Hindlimb muscle (tissue), 1 donor: ENCODE measurements around the gene PPT2. TPM values are rescaled to one million over a fixed set of nuclear protein-coding genes. Genes with fewer than 3 reads are reported as not detected.
A peak's percentile ranks its signal among the peaks of the same experiment; 100 is the strongest.

ENCODE experiments used
- DNase-seq: peaks from one replicate; pipeline ENCODE4 v3.0.0-alpha.2; 2013
- polyA plus RNA-seq: library from polyadenylated mRNA; unstranded; fragments of 120-200 nt; gene quantifications from one replicate; pipeline ENCODE4 v1.2.1, GENCODE V29; 2013; ENCODE audit not compliant: insufficient read length

PPT2 gene
- polyA plus RNA-seq, 1 donor = 42.8 TPM

- DNase-seq = no peak
Observed at GRCh38 chr6:32151863-32152768, 1.8 kb upstream of the PPT2 start, which contains the start of gene PRRT1. Gene PRRT1 (minus strand): TSS chr6:32151939. CDS start chr6:32151827, 112 bp downstream.

DNA sequence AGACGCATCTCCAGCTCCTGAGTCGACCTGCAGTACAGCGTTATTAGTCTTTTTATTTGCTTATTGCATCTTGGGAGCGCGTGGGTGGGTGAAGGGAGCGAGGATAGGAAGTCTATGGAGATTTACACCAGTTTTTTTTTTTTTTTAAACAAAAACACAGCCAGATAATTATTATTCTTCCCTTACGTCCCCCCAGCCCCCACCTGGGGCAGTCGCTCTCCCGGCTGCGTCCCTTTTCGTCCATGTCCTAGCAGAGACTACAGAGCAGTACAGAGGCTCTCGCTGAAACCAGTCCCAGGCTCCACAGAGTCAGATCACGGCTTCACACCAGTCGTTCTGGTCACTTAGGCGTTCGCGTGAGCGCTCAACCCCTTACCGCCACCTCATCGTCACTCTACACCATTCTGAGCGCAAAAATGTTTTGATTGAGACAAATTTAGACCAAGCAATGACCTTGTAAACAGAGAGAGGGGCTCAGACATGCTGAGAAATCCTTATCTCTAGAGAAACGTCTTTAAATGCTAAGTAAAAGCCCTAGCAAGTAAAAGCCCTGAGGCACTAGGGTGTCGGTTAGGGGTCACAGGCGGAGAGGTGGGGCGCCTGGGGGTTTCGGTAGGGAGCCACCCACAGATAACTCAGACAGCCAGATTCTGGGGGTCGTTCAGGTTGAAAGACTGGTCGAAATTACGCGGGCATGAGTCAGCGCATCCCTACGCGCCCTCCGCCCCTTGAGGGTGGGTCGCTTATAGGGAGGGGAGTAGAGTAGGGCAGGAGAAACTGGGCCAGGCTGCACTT, 975 bp upstream of the PPT2 start:
- DNase-seq = no peak

DNA sequence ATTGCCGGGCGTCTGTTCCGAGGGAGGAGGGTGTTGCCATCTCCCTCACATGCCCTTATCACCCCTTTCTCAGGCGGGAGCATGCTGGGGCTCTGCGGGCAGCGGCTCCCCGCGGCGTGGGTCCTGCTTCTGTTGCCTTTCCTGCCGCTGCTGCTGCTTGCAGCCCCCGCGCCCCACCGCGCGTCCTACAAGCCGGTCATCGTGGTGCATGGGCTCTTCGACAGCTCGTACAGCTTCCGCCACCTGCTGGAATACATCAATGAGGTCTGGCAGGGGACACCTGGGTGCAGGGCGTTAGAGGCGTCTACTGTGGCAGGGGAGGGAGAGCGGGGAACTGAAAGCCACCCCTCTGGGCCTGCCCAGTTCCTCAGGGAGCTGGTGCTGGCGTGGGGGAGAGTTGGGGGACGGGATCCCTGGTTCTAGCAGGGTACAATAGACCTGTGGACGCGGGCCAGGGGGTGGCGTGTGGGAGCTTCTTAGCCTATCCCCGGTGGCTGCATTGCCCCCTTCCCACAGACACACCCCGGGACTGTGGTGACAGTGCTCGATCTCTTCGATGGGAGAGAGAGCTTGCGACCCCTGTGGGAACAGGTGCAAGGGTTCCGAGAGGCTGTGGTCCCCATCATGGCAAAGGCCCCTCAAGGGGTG, 697 bp downstream of the PPT2 start:
- peak; percentile 76 for DNase-seq

GRCh38 chr6:32156891-32157290, 3.0 kb downstream of the PPT2 start:
- no peak for DNase-seq

- no peak for DNase-seq
Observed at GRCh38 chr6:32158052-32158451, 4.1 kb downstream of the PPT2 start.

GRCh38 chr6:32163559-32164258, 9.8 kb downstream of the PPT2 start:
- DNase-seq = no peak

DNA sequence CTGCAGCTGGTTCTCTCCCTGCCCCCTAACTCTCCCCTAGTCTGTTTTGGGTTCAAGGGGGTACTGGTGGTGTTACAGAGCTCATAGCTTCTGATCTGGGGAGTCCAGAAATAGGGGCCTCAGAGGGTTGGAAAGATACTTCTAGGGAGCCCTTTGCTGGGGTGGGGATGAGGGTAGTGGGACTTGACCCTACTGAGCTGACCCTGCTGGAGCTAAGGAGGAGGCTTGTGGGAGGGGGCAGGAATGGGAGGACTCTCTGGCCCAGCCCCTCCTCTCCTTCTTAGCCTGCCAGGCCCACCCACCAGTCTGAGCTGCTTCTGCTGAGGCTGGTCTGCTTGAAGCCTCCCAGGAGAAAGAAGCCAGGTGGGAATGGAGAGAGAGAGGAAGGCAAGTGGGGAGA, 10.4 kb downstream of the PPT2 start, which contains the start of gene EGFL8:
EGFL8 (plus strand) TSS at position 301 of the 400 bp plus-strand sequence. CDS start 1,571 bp downstream, outside the sequence.
- DNase-seq = no peak

DNA sequence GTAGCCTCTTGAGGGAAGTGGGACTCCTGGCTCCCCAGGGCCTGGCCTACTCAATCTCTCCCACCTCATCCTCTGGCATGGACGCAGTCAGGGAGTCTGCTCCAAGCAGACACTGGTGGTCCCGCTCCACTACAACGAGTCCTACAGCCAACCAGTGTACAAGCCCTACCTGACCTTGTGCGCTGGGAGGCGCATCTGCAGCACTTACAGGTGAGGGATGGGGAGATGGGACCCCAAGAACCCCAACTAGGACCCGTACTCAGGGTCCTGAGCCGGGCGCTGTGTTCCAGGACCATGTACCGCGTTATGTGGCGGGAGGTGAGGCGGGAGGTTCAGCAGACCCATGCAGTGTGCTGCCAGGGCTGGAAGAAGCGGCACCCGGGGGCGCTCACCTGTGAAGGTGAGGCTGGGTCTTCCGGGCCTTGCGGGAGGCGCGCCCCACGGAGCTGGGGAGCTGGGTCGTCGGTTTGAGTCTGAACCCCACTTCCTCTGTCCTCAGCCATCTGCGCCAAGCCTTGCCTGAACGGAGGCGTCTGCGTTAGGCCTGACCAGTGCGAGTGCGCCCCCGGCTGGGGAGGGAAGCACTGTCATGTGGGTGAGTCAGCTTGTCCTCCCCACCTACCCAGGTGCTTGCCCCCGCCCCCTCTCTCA, 12.6 kb downstream of the PPT2 start:
- no peak for DNase-seq

DNA sequence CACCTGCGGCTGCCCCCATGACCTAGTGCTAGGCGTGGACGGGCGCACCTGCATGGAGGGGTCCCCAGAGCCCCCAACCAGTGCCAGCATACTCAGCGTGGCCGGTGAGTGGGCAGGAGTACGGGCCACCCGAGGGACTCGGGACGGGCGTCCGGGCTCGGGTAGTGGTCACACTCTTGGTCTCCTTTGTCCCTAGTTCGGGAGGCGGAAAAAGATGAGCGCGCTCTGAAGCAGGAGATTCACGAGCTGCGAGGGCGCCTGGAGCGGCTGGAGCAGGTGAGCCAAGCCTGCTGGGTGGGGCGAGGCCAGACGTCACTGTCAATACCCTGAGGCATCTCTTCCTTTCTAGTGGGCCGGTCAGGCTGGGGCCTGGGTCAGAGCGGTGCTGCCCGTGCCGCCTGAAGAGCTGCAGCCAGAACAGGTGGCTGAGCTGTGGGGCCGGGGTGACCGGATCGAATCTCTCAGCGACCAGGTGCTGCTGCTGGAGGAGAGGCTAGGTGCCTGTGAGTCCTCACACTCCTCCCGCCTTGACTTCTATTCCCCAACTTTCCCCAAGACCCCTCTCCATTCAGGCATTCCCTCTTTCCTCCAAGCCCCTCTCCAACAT, 13.3 kb downstream of the PPT2 start:
- no peak for DNase-seq

GRCh38 chr6:32167761-32168262, 13.9 kb downstream of the PPT2 start:
- no peak for DNase-seq

GRCh38 chr6:32168350-32168749, 14.4 kb downstream of the PPT2 start:
- no peak for DNase-seq

DNA sequence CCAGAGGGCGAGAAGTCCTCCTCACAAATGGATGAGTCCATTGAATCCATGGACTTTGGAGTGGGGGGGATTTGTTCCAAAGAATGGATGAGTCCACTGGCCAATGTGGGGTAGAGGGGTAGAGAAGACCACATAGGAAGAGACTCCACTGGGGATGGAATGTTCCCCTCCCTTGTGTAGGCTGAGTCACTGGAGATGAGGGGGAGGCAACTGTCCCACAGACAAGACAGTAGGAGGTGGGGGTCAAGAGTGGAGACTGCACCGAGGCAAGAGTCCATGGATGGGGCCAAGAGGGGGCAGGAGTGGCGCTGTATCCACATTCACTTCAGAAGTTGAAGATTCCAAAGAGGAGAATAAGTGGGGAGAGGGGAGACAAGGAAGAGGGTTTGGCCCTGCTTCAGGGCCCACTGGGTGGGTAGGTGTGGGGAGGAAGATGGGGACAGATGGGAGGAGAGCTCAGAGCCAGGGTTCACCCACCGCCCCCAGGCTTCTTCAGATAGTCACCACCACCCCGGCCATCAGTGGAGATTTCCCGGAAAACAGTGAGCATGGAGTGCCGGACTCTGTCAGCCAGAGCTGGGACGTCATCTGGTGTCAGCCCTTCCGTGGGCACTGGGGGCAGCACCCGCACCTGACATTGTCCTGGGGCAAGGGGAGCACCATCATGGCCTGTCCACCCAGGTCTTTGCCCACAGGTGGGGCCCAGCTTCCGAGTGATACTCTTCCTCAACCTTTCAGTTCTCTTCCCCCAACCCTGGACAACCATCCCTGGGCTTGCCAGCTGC, 15.1 kb downstream of the PPT2 start:
- DNase-seq = no peak

GRCh38 chr6:32170294-32170693, 16.4 kb downstream of the PPT2 start:
- DNase-seq = no peak

- no peak for DNase-seq
Observed at GRCh38 chr6:32171234-32171633, 17.3 kb downstream of the PPT2 start.

DNA sequence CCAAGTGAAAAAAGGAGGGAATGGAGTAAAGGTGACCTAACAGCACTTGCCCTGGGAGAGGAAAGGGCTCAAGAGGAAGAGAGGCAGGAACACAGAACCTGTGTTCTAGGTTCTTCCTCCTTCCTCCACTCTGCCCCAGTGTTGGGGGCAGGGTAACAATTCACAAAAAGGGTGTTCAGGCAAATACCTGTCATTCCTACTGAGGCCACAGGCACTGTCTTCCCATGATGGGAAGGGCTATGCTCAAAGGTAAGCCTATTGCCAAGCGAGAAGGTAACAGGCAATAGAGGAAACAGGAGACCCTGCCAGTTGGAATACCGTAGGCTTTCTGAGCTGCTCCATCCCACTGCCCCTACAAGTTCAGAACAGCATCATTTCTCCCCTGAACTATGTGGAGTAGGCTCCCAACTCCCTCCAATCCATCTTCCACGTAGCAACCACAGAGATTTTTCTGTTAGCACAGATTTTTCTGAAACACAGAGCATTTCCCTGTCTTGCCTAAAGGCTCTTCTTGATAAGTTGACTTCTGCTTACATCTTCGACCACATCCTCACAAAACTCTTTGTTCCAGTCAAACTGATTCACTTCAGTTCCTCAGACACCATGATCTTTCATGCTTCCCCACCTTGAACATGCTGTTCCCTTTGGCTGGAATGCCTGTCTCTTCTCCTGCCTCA, 19.2 kb downstream of the PPT2 start:
- no peak for DNase-seq

GRCh38 chr6:32174416-32174815, 20.5 kb downstream of the PPT2 start:
- DNase-seq = no peak

DNA sequence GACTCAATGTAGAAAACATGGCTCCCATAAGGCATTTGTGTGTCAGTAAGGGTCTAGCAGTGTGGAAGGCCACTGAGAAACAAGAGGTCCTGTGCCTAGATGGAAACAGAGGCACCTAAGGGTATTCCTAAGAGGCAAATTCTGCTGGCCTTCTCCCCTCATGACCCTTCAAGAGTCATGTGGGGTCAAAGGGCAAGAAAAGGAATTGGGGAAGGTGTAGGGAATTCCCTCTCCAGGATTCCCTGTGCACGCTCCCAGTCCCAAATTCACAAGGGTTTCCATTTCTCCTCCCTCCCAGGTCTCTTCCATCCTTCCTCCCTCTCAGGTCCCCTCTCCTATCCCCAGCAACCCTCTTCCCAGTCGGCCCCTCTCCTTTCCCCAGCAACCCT, 21.4 kb downstream of the PPT2 start:
- no peak for DNase-seq

DNA sequence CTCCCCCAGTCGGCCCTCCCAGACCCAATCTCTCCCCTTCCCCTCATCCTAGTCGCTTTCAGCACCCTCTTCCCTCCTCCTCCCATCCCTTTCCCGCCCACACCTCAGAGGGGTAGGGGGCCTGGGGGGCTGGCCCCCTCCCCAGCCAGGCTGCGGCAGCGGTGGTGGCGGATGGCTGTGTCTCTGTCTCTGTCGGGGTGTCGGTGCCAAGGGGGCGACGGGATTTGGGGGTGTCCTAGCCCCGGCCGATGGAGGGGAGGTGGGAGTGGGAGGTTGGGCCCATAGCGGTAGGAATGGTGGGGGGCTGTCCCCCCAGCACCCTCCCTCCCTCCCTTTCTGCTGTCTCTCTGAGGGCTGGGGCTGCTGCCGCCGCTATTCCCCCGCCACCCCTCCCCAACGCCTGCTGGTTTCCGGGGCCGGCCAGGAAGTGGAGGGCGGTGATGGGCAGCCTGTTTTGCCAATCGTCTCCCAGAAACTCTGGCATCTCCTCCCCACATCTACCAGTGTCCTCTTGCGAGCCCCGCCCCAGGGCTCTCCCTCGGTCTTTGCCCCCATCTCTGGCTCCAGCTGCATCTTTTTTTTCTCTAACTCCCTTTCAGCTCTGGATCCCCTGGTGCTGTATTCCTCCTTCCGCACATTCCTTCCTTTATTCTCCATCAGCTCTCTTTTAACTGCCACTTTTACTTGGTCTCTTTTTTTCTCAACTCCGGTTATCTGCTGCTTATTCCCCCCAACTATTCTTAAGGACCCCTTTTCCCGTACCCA, 22.0 kb downstream of the PPT2 start, which contains the start of gene AGPAT1:
AGPAT1 (minus strand) TSS at position 374 of the 765 bp plus-strand sequence. CDS start 4,588 bp downstream, outside the sequence.
- DNase-seq = peak; percentile 98
